Sigmoid colon (tissue), 4 donors: Measurements from ENCODE around the gene CLIC3.
"Not testable (repeated sequence)": the region's sequence is repeated elsewhere in the genome, so short reads cannot be mapped to it uniquely, and the experiment has no call there.

Experiments
- CTCF ChIP-seq, 4 experiments: fragments of 450-650 bp in 3 of 4; fragments of 200-600 bp in 1 of 4; IDR thresholded peaks; one replicate each; pipeline ENCODE4 v1.5.1; 2016 to 2019; ENCODE audit warnings: antibody characterized with exemption in 4 of 4, mild to moderate bottlenecking in 3 of 4, moderate library complexity in 2 of 4
- EP300 ChIP-seq, 4 donors: sonication (generic); formaldehyde crosslinking; IDR thresholded peaks; one replicate each; pipeline ENCODE4 v1.6.1; 2017; ENCODE audit warnings: antibody characterized with exemption in 4 of 4
- POLR2A ChIP-seq, 2 donors: fragments of 450-650 bp; IDR thresholded peaks; one replicate each; pipeline ENCODE4 v1.6.1; 2016; ENCODE audit warnings: antibody characterized with exemption in 2 of 2, mild to moderate bottlenecking in 2 of 2, moderate library complexity in 2 of 2
- POLR2AphosphoS5 ChIP-seq, 4 donors: sonication (generic); formaldehyde crosslinking; IDR thresholded peaks; one replicate each; pipeline ENCODE4 v1.6.1; 2017; ENCODE audit warnings: antibody characterized with exemption in 4 of 4

GRCh38 chr9:137033481-137033880 is 37.1 kb upstream of the CLIC3 start:
- TF ChIP-seq CTCF, POLR2A, EP300, POLR2AphosphoS5 (IDR thresholded peaks at IDR 0.05): not testable (repeated sequence)
